Measurements from ENCODE around the gene GORASP2. TPM values are rescaled to one million over a fixed set of nuclear protein-coding genes. Genes with fewer than 3 reads are reported as not detected.
A peak's percentile ranks its signal among the peaks of the same experiment; 100 is the strongest.

GORASP2 gene
- total RNA-seq, 2 experiments from 2014 or later = 87.3 to 95.7 TPM

DNA sequence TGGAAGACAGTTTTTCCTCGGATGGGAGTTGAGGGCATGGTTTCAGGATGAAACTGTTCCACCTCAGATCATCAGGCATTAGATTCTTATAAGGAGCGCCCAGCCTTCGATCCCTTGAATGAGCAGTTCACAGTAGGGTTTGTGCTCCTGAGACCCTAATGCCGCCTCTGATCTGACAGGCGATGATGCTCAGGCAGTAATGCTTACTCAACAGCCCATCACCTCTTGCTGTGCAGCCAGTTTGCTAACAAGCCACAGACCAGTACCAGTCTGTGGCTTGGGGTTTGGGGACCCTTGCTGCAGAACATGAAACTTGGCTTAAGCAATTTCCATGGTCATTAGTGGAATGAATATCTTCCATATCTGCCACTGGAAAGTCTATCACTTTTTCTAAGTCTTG, 56.4 kb downstream of the GORASP2 start:
- Mint-ChIP-seq H3K27ac (no peak overlapping the region), H3K4me3 (no peak overlapping the region), H3K4me1 (ENCODE audit: low read depth) (peaks cover 6% of the 10 kb centered on the region), H3K36me3 (ENCODE audit: low read depth) (peaks cover 6% of the 10 kb centered on the region), H3K9me3 (no peaks in the 10 kb centered on the region), H3K27me3 (no peaks in the 10 kb centered on the region)
- intact Hi-C loops (cut with DNase I, micrococcal nuclease) = no loop called here
- ATAC-seq (ENCODE audit: poor library complexity) (no peak), DNase-seq (no peak)
- Histone ChIP-seq H3K36me3 (ENCODE audit: insufficient read depth, low read length) (no peaks in the 10 kb centered on the region), H3K4me1 (ENCODE audit: insufficient read depth, low read length) (no peaks in the 10 kb centered on the region), H3K4me3 (ENCODE audit: low read length) (no peak overlapping the region), H3K27me3 (ENCODE audit: control insufficient read depth in 1 of 2, insufficient read depth in 2 of 2, low read length in 2 of 2) (no peaks in the 10 kb centered on the region), H3K27ac (ENCODE audit: low read depth in 1 of 2, low read length in 2 of 2) (no peak overlapping the region), H3K9me3 (ENCODE audit: control insufficient read depth in 1 of 2, insufficient read depth in 1 of 2, low read length in 2 of 2) (no peaks in the 10 kb centered on the region)
- ChIA-PET CTCF (no interaction called here), POLR2A (interaction anchor here (0.6 to 0.9 kb wide), 2 partner anchors 101 to 429 kb away, joined by 3 read pairs; no protein-coding TSS in a partner anchor)
- TF ChIP-seq, protein P1, sequence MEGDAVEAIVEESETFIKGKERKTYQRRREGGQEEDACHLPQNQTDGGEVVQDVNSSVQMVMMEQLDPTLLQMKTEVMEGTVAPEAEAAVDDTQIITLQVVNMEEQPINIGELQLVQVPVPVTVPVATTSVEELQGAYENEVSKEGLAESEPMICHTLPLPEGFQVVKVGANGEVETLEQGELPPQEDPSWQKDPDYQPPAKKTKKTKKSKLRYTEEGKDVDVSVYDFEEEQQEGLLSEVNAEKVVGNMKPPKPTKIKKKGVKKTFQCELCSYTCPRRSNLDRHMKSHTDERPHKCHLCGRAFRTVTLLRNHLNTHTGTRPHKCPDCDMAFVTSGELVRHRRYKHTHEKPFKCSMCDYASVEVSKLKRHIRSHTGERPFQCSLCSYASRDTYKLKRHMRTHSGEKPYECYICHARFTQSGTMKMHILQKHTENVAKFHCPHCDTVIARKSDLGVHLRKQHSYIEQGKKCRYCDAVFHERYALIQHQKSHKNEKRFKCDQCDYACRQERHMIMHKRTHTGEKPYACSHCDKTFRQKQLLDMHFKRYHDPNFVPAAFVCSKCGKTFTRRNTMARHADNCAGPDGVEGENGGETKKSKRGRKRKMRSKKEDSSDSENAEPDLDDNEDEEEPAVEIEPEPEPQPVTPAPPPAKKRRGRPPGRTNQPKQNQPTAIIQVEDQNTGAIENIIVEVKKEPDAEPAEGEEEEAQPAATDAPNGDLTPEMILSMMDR (IDR thresholded peaks at IDR 0.05) = no peak

- ATAC-seq (ENCODE audit: poor library complexity) (no peak), DNase-seq (no peak)
- H3K36me3 Mint-ChIP-seq (ENCODE audit: low read depth) = peaks cover 19% of the 10 kb centered on the region
- Histone ChIP-seq H3K4me1 (ENCODE audit: insufficient read depth, low read length) (no peaks in the 10 kb centered on the region), H3K9me3 (ENCODE audit: control insufficient read depth in 1 of 2, insufficient read depth in 1 of 2, low read length in 2 of 2) (no peaks in the 10 kb centered on the region), H3K36me3 (ENCODE audit: insufficient read depth, low read length) (peaks cover under 1% of the 10 kb centered on the region), H3K27ac (ENCODE audit: low read depth in 1 of 2, low read length in 2 of 2) (no peak overlapping the region), H3K4me3 (ENCODE audit: low read length) (no peak overlapping the region), H3K27me3 (ENCODE audit: control insufficient read depth in 1 of 2, insufficient read depth in 2 of 2, low read length in 2 of 2) (no peaks in the 10 kb centered on the region)
- CTCF ChIA-PET = no interaction called here
- TF ChIP-seq, protein P1 (IDR thresholded peaks at IDR 0.05) = no peak
- H3K27ac Mint-ChIP-seq = peak overlapping the region; percentile 4
- H3K9me3 Mint-ChIP-seq = no peaks in the 10 kb centered on the region
- intact Hi-C loops (cut with DNase I, micrococcal nuclease) = no loop called here
- H3K4me3 Mint-ChIP-seq = no peak overlapping the region
- H3K4me1 Mint-ChIP-seq (ENCODE audit: low read depth) = peaks cover 17% of the 10 kb centered on the region
- POLR2A ChIA-PET = no interaction called here
- no peaks in the 10 kb centered on the region for H3K27me3 Mint-ChIP-seq
Measured at GRCh38 chr2:170986566-170987258, 57.7 kb downstream of the GORASP2 start.

DNA sequence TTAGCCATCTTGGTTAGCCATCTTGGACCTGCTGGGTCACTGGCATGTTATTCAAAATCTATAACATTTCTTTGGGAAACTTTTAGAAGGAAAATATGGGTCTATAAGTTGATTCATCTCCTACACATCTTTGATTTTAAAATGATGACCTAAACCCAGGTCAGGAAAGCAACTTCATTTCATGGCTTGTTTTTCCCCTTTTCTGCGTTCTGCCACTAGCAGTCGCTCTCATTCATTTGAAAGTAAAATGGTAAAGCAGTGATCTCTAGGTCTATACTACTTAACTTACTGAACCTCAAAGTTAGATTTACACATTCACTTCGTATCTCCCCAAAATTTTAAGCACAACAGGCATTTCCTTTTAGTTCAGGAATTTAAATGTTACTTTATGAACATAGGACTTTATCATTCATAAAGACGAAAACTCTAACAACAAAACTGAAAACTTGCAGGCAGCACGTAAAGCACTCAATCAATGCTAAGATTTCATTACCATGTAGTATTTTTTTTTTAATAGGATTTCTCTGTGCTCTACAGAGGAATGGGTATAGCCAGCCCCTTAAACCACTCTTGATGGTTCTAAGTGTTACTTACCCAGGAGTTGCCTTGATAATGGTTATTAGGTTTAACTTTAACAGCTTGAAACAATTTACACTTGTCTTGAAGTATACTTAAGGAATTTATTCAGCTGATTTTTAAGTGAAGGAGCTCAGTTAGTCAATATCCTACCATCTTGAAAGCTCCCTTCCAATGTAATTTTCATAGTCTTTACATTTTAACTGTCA, 62.5 kb downstream of the GORASP2 start:
- intact Hi-C loops (cut with DNase I, micrococcal nuclease) = no loop called here
- Mint-ChIP-seq H3K27me3 (no peaks in the 10 kb centered on the region), H3K4me1 (ENCODE audit: low read depth) (peaks cover 12% of the 10 kb centered on the region), H3K36me3 (ENCODE audit: low read depth) (peaks cover 63% of the 10 kb centered on the region), H3K4me3 (no peak overlapping the region), H3K9me3 (no peaks in the 10 kb centered on the region), H3K27ac (peak overlapping the region; percentile 0)
- DNase-seq (no peak), ATAC-seq (ENCODE audit: poor library complexity) (no peak)
- H3K36me3 ChIP-seq (ENCODE audit: insufficient read depth, low read length) = peaks cover 30% of the 10 kb centered on the region
- H3K27me3 ChIP-seq (ENCODE audit: control insufficient read depth in 1 of 2, insufficient read depth in 2 of 2, low read length in 2 of 2) = no peaks in the 10 kb centered on the region
- ChIA-PET POLR2A (no interaction called here), CTCF (no interaction called here)
- H3K27ac ChIP-seq (ENCODE audit: low read depth in 1 of 2, low read length in 2 of 2) = no peak overlapping the region
- TF ChIP-seq, protein P1 (IDR thresholded peaks at IDR 0.05) = no peak
- H3K9me3 ChIP-seq (ENCODE audit: control insufficient read depth in 1 of 2, insufficient read depth in 1 of 2, low read length in 2 of 2) = no peaks in the 10 kb centered on the region
- no peak overlapping the region for H3K4me3 ChIP-seq (ENCODE audit: low read length)
- no peaks in the 10 kb centered on the region for H3K4me1 ChIP-seq (ENCODE audit: insufficient read depth, low read length)

Data from CD4-positive, alpha-beta T cell (primary cell).